NCI-H69 (cell line): ENCODE measurements around the gene ERCC2.

Experiments
- DNase-seq: peaks from one replicate; lab custom pipeline; 2025; lab: John Stamatoyannopoulos, UW

Gene ERCC2

GRCh38 chr19:45303269-45304060 is 66.9 kb downstream of the ERCC2 start:
- no peak for DNase-seq

DNA sequence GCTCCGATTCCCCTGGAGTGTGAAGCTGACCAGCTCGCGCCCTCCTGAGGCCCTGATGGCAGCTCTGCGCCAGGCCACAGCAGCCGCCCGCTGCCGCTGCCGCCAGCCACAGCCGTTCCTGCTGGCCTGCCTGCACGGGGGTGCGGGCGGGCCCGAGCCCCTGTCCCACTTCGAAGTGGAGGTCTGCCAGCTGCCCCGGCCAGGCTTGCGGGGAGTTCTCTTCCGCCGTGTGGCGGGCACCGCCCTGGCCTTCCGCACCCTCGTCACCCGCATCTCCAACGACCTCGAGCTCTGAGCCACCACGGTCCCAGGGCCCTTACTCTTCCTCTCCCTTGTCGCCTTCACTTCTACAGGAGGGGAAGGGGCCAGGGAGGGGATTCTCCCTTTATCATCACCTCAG is 68.0 kb downstream of the ERCC2 start:
- no peak for DNase-seq
